HepG2 (cell line): ENCODE results near the gene B3GNT8. TPM values are rescaled to one million over a fixed set of nuclear protein-coding genes. Genes with fewer than 3 reads are reported as not detected.
A peak's percentile ranks its signal among the peaks of the same experiment; 100 is the strongest.

Experiments
- ATAC-seq: fragments of 200-7000 bp; cut with Tn5 transposase; 3 replicates; pipeline ENCODE4 v1.9.1; 2020; ENCODE audit warnings: mild to moderate bottlenecking, moderate library complexity
- BruUV-seq: library from RNA; stranded (reverse); fragments of 400-500 nt; replicated peaks from 2 replicates; lab custom pipeline; 2021; lab: Mats Ljungman, UMichigan
- CTCF ChIA-PET: fragments of 300-600 bp; formaldehyde crosslinking; extraction: SDS; loops from one replicate; lab custom pipeline; 2021; ENCODE audit warnings: low total read pairs, inconsistent platforms, low intra/inter-chr PET ratio; lab: Yijun Ruan, JAX
- POLR2A ChIA-PET: fragments of 350-600 bp; sonication (Branson Sonifier 250); formaldehyde crosslinking; loops from one replicate; lab custom pipeline; 2020; ENCODE audit warnings: antibody characterized with exemption, inconsistent platforms; lab: Yijun Ruan, JAX
- DNase-seq: peaks from one replicate; pipeline ENCODE4 v3.0.0-alpha.2; 2015; ENCODE audit warnings: low spot score
- FAIRE-seq: peaks from 3 replicates; lab custom pipeline; 2011; peaks lifted over from hg19 to GRCh38; lab: Jason Lieb, UNC
- H2AFZ ChIP-seq: one replicate; pipeline ENCODE4 v1.6.1; 2011; ENCODE audit warnings: low read length, inconsistent platforms
- H3K27ac ChIP-seq: fragments of 300-600 bp; 3 replicates; pipeline ENCODE4 v1.8.0; 2011; ENCODE audit warnings: mixed run types, mild to moderate bottlenecking, mixed read lengths, low read length, inconsistent platforms; ENCODE audit not compliant: insufficient read depth; ENCODE audit errors: extremely low read length
- H3K27me3 ChIP-seq, 2 experiments: fragments of 200-600 bp in 1 of 2; 2 replicates in 1 of 2; 3 replicates in 1 of 2; pipeline versions ENCODE4 v1.6.0 to v1.8.0; 2011; ENCODE audit warnings: low read length in 2 of 2, mild to moderate bottlenecking in 2 of 2, moderate library complexity in 2 of 2, inconsistent platforms in 1 of 2; ENCODE audit not compliant: insufficient read depth in 2 of 2, control insufficient read depth in 1 of 2
- H3K36me3 ChIP-seq, 2 experiments: fragments of 200-600 bp in 1 of 2; replicated peaks in 1 of 2; 2 replicates in 1 of 2; 3 replicates in 1 of 2; pipeline versions ENCODE4 v1.5.1 to v1.8.0; 2011; ENCODE audit warnings: low read length in 2 of 2, inconsistent platforms in 1 of 2; ENCODE audit not compliant: insufficient read depth in 2 of 2, control insufficient read depth in 1 of 2
- H3K4me1 ChIP-seq: 2 replicates; pipeline ENCODE4 v1.5.1; 2012; ENCODE audit warnings: low read length, inconsistent platforms; ENCODE audit not compliant: insufficient read depth
- H3K4me2 ChIP-seq: 2 replicates; pipeline ENCODE4 v1.6.0; 2011; ENCODE audit warnings: low read depth, low read length, inconsistent platforms
- H3K4me3 ChIP-seq, 3 experiments: fragments of 200-600 bp in 1 of 3; sonication (generic), shearing (Covaris generic) in 1 of 3; replicated peaks in 1 of 3; 2 replicates each; pipeline ENCODE4 v1.5.1; 2011 to 2016; ENCODE audit warnings: low read length in 3 of 3, inconsistent platforms in 2 of 3, low read depth in 2 of 3, mild to moderate bottlenecking in 2 of 3, control low read depth in 1 of 3, mixed read lengths in 1 of 3; ENCODE audit not compliant: insufficient read depth in 1 of 3
- H3K79me2 ChIP-seq: one replicate; pipeline ENCODE4 v1.6.1; 2011; ENCODE audit warnings: low read length, inconsistent platforms; ENCODE audit not compliant: insufficient read depth
- H3K9ac ChIP-seq: 2 replicates; pipeline ENCODE4 v1.6.0; 2011; ENCODE audit warnings: mild to moderate bottlenecking, low read depth, low read length, inconsistent platforms; ENCODE audit not compliant: insufficient read depth
- H3K9me3 ChIP-seq: 2 replicates; pipeline ENCODE4 v1.5.1; 2012; ENCODE audit warnings: mild to moderate bottlenecking, low read length
- H4K20me1 ChIP-seq: 2 replicates; pipeline ENCODE4 v1.6.0; 2011; ENCODE audit warnings: inconsistent platforms, mild to moderate bottlenecking, low read length, moderate library complexity; ENCODE audit not compliant: insufficient read depth
- AGO2 ChIP-seq: fragments of 200-400 bp; formaldehyde crosslinking; optimal IDR thresholded peaks from 2 replicates; pipeline ENCODE3; 2017; ENCODE audit warnings: mild to moderate bottlenecking, low read depth, low read length, moderate library complexity
- ATF2 ChIP-seq: sonication (generic); formaldehyde crosslinking; IDR thresholded peaks from 2 replicates; pipeline ENCODE4 v1.4.0; 2020; ENCODE audit warnings: missing genetic modification reagents
- CHD4 ChIP-seq: fragments of 200-600 bp; sonication (generic); IDR thresholded peaks from 2 replicates; pipeline ENCODE4 v1.7.0; 2017; ENCODE audit warnings: mild to moderate bottlenecking, low read length, borderline replicate concordance
- EP300 ChIP-seq, 3 experiments: sonication (generic) in 1 of 3; formaldehyde crosslinking in 1 of 3; IDR thresholded peaks; 2 replicates each; pipeline versions ENCODE4 v1.5.1 to v1.6.1; 2011 to 2020; ENCODE audit warnings: low read depth in 2 of 3, low read length in 2 of 3, borderline replicate concordance in 1 of 3, improper control_type of control experiment in 1 of 3, mild to moderate bottlenecking in 1 of 3, missing genetic modification reagents in 1 of 3, moderate library complexity in 1 of 3
- FOXP1 ChIP-seq, 2 experiments: fragments of 450-650 bp in 1 of 2; IDR thresholded peaks; 2 replicates each; pipeline ENCODE4 v1.6.1; 2017 to 2018; ENCODE audit warnings: antibody characterized with exemption in 1 of 2
- RAD21 ChIP-seq: fragments of 450-650 bp; formaldehyde crosslinking; IDR thresholded peaks from 2 replicates; pipeline ENCODE4 v1.5.0; 2020; ENCODE audit warnings: mild to moderate bottlenecking
- RBFOX2 ChIP-seq: fragments of 200-400 bp; formaldehyde crosslinking; IDR thresholded peaks from 2 replicates; pipeline ENCODE4 v1.6.1; 2017; ENCODE audit warnings: low read depth, mild to moderate bottlenecking, low read length
- SKIL ChIP-seq: sonication (generic); formaldehyde crosslinking; IDR thresholded peaks from 2 replicates; pipeline ENCODE4 v1.8.0; 2022; ENCODE audit warnings: missing genetic modification reagents, mild to moderate bottlenecking, moderate library complexity, borderline replicate concordance
- ZBTB3 ChIP-seq: sonication (generic); formaldehyde crosslinking; IDR thresholded peaks from 2 replicates; pipeline ENCODE4 v1.4.0; 2020; ENCODE audit warnings: low read depth, mild to moderate bottlenecking, moderate library complexity, missing genetic modification reagents, borderline replicate concordance
- ZNF251 ChIP-seq: sonication (generic); formaldehyde crosslinking; IDR thresholded peaks from 2 replicates; pipeline ENCODE4 v1.9.0; 2021; ENCODE audit warnings: mild to moderate bottlenecking, missing genetic modification reagents
- ZNF597 ChIP-seq: sonication (generic); formaldehyde crosslinking; IDR thresholded peaks from 2 replicates; pipeline ENCODE4 v1.5.0; 2020; ENCODE audit warnings: missing genetic modification reagents
- WGBS: methylation state at CpG from one replicate; pipeline ENCODE4 v1.1.6; 2017; ENCODE audit warnings: low lambda C conversion rate; 5-methylcytosine and 5-hydroxymethylcytosine counted together
- in situ Hi-C: cut with HindIII; loops from 2 replicates; pipeline ENCODE4 v1.10.0; 2017; ENCODE audit warnings: low pct_unique_long_range_greater_than_20kb; ENCODE audit not compliant: extremely low pct_ligation_motif_present
- intact Hi-C: fragments of 100-400 bp; cut with micrococcal nuclease; formaldehyde crosslinking; loops from one replicate; pipeline ENCODE4 v1.10.0; 2022; ENCODE audit not compliant: unreplicated experiment
- polyA plus RNA-seq, 8 experiments: library from polyadenylated mRNA; depleted of rRNA in 3 of 8; stranded (reverse) in 7 of 8; unstranded in 1 of 8; fragments of >200 nt; fragmentation: Illumina TruSeq in 4 of 8; extraction: Trizol in 4 of 8; gene quantifications; 2 replicates each; pipeline versions ENCODE4 v1.2.1 to v1.2.3, GENCODE V29; 2011 to 2016; ENCODE audit warnings: low read depth in 4 of 8, missing spikeins in 1 of 8, mixed read lengths in 1 of 8; ENCODE audit not compliant: insufficient read depth in 1 of 8
- total RNA-seq, 5 experiments: library from RNA; depleted of rRNA; stranded (reverse); fragments of >200 nt; fragmentation: Illumina TruSeq; extraction: Trizol; gene quantifications; 2 replicates each; pipeline ENCODE4 v1.2.3, GENCODE V29; 2016; ENCODE audit warnings: low read depth in 1 of 5

B3GNT8 gene
- total and polyA plus RNA-seq, 2 of the 13 experiments (the other 11 are each of a cell fraction or from before 2014, with no cell fraction given) = 0.26 to 1.9 TPM

- ATAC-seq = no peak
- H4K20me1 ChIP-seq = no peaks in the 10 kb centered on the region
- no peak overlapping the region for H2AFZ ChIP-seq
- BruUV-seq = no TSS peak
- no peak overlapping the region for H3K4me2 ChIP-seq
- peaks cover 11 to 26% of the 10 kb centered on the region in 2 experiments; a peak in 4 of 5 replicates for H3K36me3 ChIP-seq
- no peak for DNase-seq
- H3K27ac ChIP-seq = no peak overlapping the region
- H3K79me2 ChIP-seq = no peaks in the 10 kb centered on the region
- intact Hi-C loops (no loop called here), in situ Hi-C loops (no loop called here)
- no peak for FAIRE-seq
- H3K9ac ChIP-seq = no peak overlapping the region
- no peak overlapping the region for H3K4me3 ChIP-seq
- ChIA-PET POLR2A (interaction anchor here (0.7 kb wide), 1 partner anchor 23 kb away, joined by 3 read pairs; no protein-coding TSS in a partner anchor), CTCF (no interaction called here)
- H3K9me3 ChIP-seq = no peaks in the 10 kb centered on the region
- no peaks in the 10 kb centered on the region for H3K27me3 ChIP-seq
- H3K4me1 ChIP-seq = peaks cover 22% of the 10 kb centered on the region
- whole genome bisulfite sequencing = 100% methylated on average over 10 of the region's 18 CpGs
- TF ChIP-seq AGO2 (peak; percentile 63), RAD21 (CRISPR knock-in tag) (no peak), ZNF597 (CRISPR knock-in tag) (no peak), FOXP1 (IDR thresholded peaks at IDR 0.05) (no peak), FOXP1 (CRISPR knock-in tag; IDR thresholded peaks at IDR 0.05) (no peak), EP300 (IDR thresholded peaks at IDR 0.05; ENCODE audit: low read depth in 2 of 2, low read length in 2 of 2) (no peak), EP300 (CRISPR knock-in tag; IDR thresholded peaks at IDR 0.05; ENCODE audit: borderline replicate concordance) (no peak), ZNF251 (CRISPR knock-in tag) (no peak), SKIL (CRISPR knock-in tag) (no peak), ATF2 (no peak), RBFOX2 (0 out of 2 replicates have a peak, but pooled peaks have one; percentile 29), ZBTB3 (CRISPR knock-in tag) (no peak), CHD4 (no peak)
Observed at GRCh38 chr19:41433171-41433570, 6.0 kb upstream of the B3GNT8 start.
